Measurements from ENCODE around the gene MC1R. TPM values are rescaled to one million over a fixed set of nuclear protein-coding genes. Genes with fewer than 3 reads are reported as not detected.

Gene MC1R
- polyA plus RNA-seq, 3 donors, result 0.21 to 3.9 TPM; not detected in 1

GRCh38 chr16:89890886-89891657 is 27.6 kb upstream of the MC1R start:
- Histone ChIP-seq H2AFZ (ENCODE audit: insufficient read depth, low read depth, low read length, poor library complexity, severe bottlenecking) (no peak overlapping the region), H3K4me3 (replicated peaks in 1 of 3; ENCODE audit: low read depth in 2 of 3, low read length in 3 of 3) (no peak overlapping the region), H3K4me1 (ENCODE audit: control insufficient read depth in 1 of 2, insufficient read depth in 2 of 2, low read length in 2 of 2) (no peaks in the 10 kb centered on the region), H3K4me2 (replicated peaks; ENCODE audit: extremely low read depth, low read length, poor library complexity, severe bottlenecking) (no peak overlapping the region), H3K79me2 (ENCODE audit: insufficient read depth, low read length) (peaks cover 2% of the 10 kb centered on the region), H4K20me1 (ENCODE audit: insufficient read depth, low read length) (peaks cover 71% of the 10 kb centered on the region), H3K9me3 (replicated peaks in 1 of 2; ENCODE audit: control insufficient read depth in 1 of 2, insufficient read depth in 1 of 2, low read length in 2 of 2) (no peaks in the 10 kb centered on the region), H3K36me3 (replicated peaks in 1 of 2; ENCODE audit: control insufficient read depth in 1 of 2, insufficient read depth in 2 of 2, low read length in 2 of 2) (peaks cover 85 to 98% of the 10 kb centered on the region in 2 donors), H3K9ac (ENCODE audit: insufficient read depth, low read length, poor library complexity, severe bottlenecking) (no peak overlapping the region), H3K27me3 (ENCODE audit: control insufficient read depth in 2 of 2, insufficient read depth in 2 of 2, low read length in 2 of 2) (no peaks in the 10 kb centered on the region), H3K27ac (ENCODE audit: low read depth in 1 of 2, low read length in 2 of 2) (no peak overlapping the region)
- Mint-ChIP-seq H3K36me3 (peaks cover 70 to 93% of the 10 kb centered on the region in 2 donors), H3K4me3 (no peak overlapping the region), H3K27me3 (ENCODE audit: low read depth in 3 of 3) (no peaks in the 10 kb centered on the region), H3K9me3 (no peaks in the 10 kb centered on the region), H3K4me1 (no peaks in the 10 kb centered on the region), H3K27ac (peak overlapping the region in 2 of 7 donors; percentile 10 to 60)
- no peak for TF ChIP-seq CTCF (IDR thresholded peaks at IDR 0.05)
- DNase-seq, result no peak
- 97% methylated on average over 13 of the region's 16 CpGs for WGBS (ENCODE audit: insufficient coverage)
- intact Hi-C loops (cut with micrococcal nuclease), result no loop called here

DNA sequence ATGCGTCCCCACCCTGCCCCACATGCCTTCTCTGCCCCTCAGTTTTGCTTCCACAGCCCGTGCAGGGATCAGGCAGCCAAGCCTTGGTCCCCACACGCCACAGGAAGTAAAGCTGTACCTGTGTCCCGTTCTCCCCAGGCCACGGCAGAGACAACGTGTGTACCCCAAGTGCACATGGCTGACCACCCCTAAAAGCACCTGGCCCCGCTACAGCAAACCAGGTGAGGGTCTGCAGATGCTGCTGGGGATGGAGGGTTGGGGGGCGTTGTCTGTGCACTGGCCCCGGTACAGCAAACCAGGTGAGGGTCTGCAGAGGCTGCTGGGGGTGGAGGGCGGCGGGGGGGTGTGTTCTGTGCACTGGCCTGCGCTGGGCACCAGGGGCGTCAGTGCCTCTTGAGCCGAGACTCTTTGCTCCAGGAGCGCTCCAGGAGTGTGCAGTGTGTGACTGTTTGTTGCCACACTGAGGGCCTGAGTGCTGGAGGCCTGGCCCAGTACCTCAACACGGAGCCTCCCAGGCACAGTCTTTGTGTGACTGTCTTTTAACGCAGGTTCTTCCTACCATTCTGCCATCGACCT is 26.5 kb upstream of the MC1R start:
- peaks cover 88 to 98% of the 10 kb centered on the region in 2 donors for H3K36me3 ChIP-seq (replicated peaks in 1 of 2; ENCODE audit: control insufficient read depth in 1 of 2, insufficient read depth in 2 of 2, low read length in 2 of 2)
- Mint-ChIP-seq H3K27me3 (ENCODE audit: low read depth in 3 of 3) (no peaks in the 10 kb centered on the region), H3K27ac (no peak overlapping the region), H3K36me3 (peaks cover 69 to 94% of the 10 kb centered on the region in 2 donors), H3K4me1 (no peaks in the 10 kb centered on the region), H3K4me3 (no peak overlapping the region), H3K9me3 (no peaks in the 10 kb centered on the region)
- intact Hi-C loops (cut with micrococcal nuclease), result no loop called here
- no peak overlapping the region for H3K4me3 ChIP-seq (replicated peaks in 1 of 3; ENCODE audit: low read depth in 2 of 3, low read length in 3 of 3)
- H4K20me1 ChIP-seq (ENCODE audit: insufficient read depth, low read length), result peaks cover 76% of the 10 kb centered on the region
- no peak overlapping the region for H3K27ac ChIP-seq (ENCODE audit: low read depth in 1 of 2, low read length in 2 of 2)
- peaks cover 2% of the 10 kb centered on the region for H3K79me2 ChIP-seq (ENCODE audit: insufficient read depth, low read length)
- H3K9ac ChIP-seq (ENCODE audit: insufficient read depth, low read length, poor library complexity, severe bottlenecking), result no peak overlapping the region
- H3K4me1 ChIP-seq (ENCODE audit: control insufficient read depth in 1 of 2, insufficient read depth in 2 of 2, low read length in 2 of 2), result no peaks in the 10 kb centered on the region
- TF ChIP-seq CTCF (IDR thresholded peaks at IDR 0.05), result no peak
- H2AFZ ChIP-seq (ENCODE audit: insufficient read depth, low read depth, low read length, poor library complexity, severe bottlenecking), result no peak overlapping the region
- no peak overlapping the region for H3K4me2 ChIP-seq (replicated peaks; ENCODE audit: extremely low read depth, low read length, poor library complexity, severe bottlenecking)
- H3K27me3 ChIP-seq (ENCODE audit: control insufficient read depth in 2 of 2, insufficient read depth in 2 of 2, low read length in 2 of 2), result no peaks in the 10 kb centered on the region
- DNase-seq, result no peak
- WGBS (ENCODE audit: insufficient coverage), result 95% methylated on average over 12 of the region's 18 CpGs
- H3K9me3 ChIP-seq (replicated peaks in 1 of 2; ENCODE audit: control insufficient read depth in 1 of 2, insufficient read depth in 1 of 2, low read length in 2 of 2), result no peaks in the 10 kb centered on the region

All from CD14-positive monocyte (primary cell).